Gastroesophageal sphincter (tissue), 3 donors: Measurements from ENCODE around the gene GAS2L1.

Source experiments
- CTCF ChIP-seq, 4 experiments: fragments of 200-600 bp in 2 of 4; fragments of 450-650 bp in 2 of 4; sonication (generic) in 1 of 4; IDR thresholded peaks; one replicate each; pipeline ENCODE4 v1.5.1; 2017 to 2019; ENCODE audit warnings: antibody characterized with exemption in 4 of 4, mild to moderate bottlenecking in 2 of 4, moderate library complexity in 2 of 4
- EP300 ChIP-seq: sonication (generic); formaldehyde crosslinking; IDR thresholded peaks from one replicate; pipeline ENCODE4 v1.6.1; 2017; ENCODE audit warnings: antibody characterized with exemption, mild to moderate bottlenecking
- POLR2A ChIP-seq, 2 donors: fragments of 450-650 bp; IDR thresholded peaks; one replicate each; pipeline ENCODE4 v1.6.1; 2017; ENCODE audit warnings: antibody characterized with exemption in 2 of 2, mild to moderate bottlenecking in 2 of 2, moderate library complexity in 1 of 2
- POLR2AphosphoS5 ChIP-seq: sonication (generic); formaldehyde crosslinking; IDR thresholded peaks from one replicate; pipeline ENCODE4 v1.6.1; 2017; ENCODE audit warnings: antibody characterized with exemption

- TF ChIP-seq EP300 (no peak), POLR2A (IDR thresholded peaks at IDR 0.05) (no peak), POLR2AphosphoS5 (no peak), CTCF (IDR thresholded peaks at IDR 0.05) (no peak)
These were observed 29.2 kb downstream of the GAS2L1 start for GRCh38 chr22:29335656-29336055.
